Measurements from ENCODE around the gene IQSEC3.
"Not testable (repeated sequence)": the region's sequence is repeated elsewhere in the genome, so short reads cannot be mapped to it uniquely, and the experiment has no call there.

IQSEC3 gene

GRCh38 chr12:22530-23201, 43.9 kb upstream of the IQSEC3 start:
- no peaks in the 10 kb centered on the region for H3K27me3 Mint-ChIP-seq (ENCODE audit: low read depth, poor library complexity)
- no peak overlapping the region for H3K27ac Mint-ChIP-seq
- DNase-seq: no peak
- H3K4me1 Mint-ChIP-seq: no peaks in the 10 kb centered on the region
- peaks cover 6% of the 10 kb centered on the region for H3K36me3 Mint-ChIP-seq (ENCODE audit: low read depth)
- H3K4me3 Mint-ChIP-seq: no peak overlapping the region
- H3K9me3 Mint-ChIP-seq: no peaks in the 10 kb centered on the region
- no peak for TF ChIP-seq CTCF (IDR thresholded peaks at IDR 0.05)

GRCh38 chr12:27904-28303, 38.7 kb upstream of the IQSEC3 start:
- H3K9me3 Mint-ChIP-seq; H3K4me3 Mint-ChIP-seq; DNase-seq; H3K27me3 Mint-ChIP-seq (ENCODE audit: low read depth, poor library complexity); H3K36me3 Mint-ChIP-seq (ENCODE audit: low read depth); H3K27ac Mint-ChIP-seq; H3K4me1 Mint-ChIP-seq: not testable (repeated sequence)

- not testable (repeated sequence) for H3K36me3 Mint-ChIP-seq (ENCODE audit: low read depth); DNase-seq; H3K9me3 Mint-ChIP-seq; H3K4me1 Mint-ChIP-seq; H3K27ac Mint-ChIP-seq; H3K4me3 Mint-ChIP-seq
- H3K27me3 Mint-ChIP-seq (ENCODE audit: low read depth, poor library complexity): peaks cover 16% of the 10 kb centered on the region
Measured at GRCh38 chr12:38775-39174, 27.8 kb upstream of the IQSEC3 start.

- not testable (repeated sequence) for H3K4me1 Mint-ChIP-seq; H3K4me3 Mint-ChIP-seq; H3K27ac Mint-ChIP-seq; H3K36me3 Mint-ChIP-seq (ENCODE audit: low read depth); DNase-seq; H3K9me3 Mint-ChIP-seq
- peaks cover 23% of the 10 kb centered on the region for H3K27me3 Mint-ChIP-seq (ENCODE audit: low read depth, poor library complexity)
Measured at GRCh38 chr12:39555-40265, 26.9 kb upstream of the IQSEC3 start.

- not testable (repeated sequence) for H3K4me1 Mint-ChIP-seq; H3K4me3 Mint-ChIP-seq; H3K27ac Mint-ChIP-seq; H3K36me3 Mint-ChIP-seq (ENCODE audit: low read depth); DNase-seq; H3K9me3 Mint-ChIP-seq
- H3K27me3 Mint-ChIP-seq (ENCODE audit: low read depth, poor library complexity): peaks cover 41% of the 10 kb centered on the region
Measured at GRCh38 chr12:44352-44751, 22.2 kb upstream of the IQSEC3 start.

- H3K4me1 Mint-ChIP-seq; DNase-seq; H3K9me3 Mint-ChIP-seq; H3K36me3 Mint-ChIP-seq (ENCODE audit: low read depth); H3K4me3 Mint-ChIP-seq; H3K27ac Mint-ChIP-seq: not testable (repeated sequence)
- peaks cover 36% of the 10 kb centered on the region for H3K27me3 Mint-ChIP-seq (ENCODE audit: low read depth, poor library complexity)
Measured at GRCh38 chr12:45235-45990, 21.2 kb upstream of the IQSEC3 start.

GRCh38 chr12:45991-46358, 20.6 kb upstream of the IQSEC3 start:
- not testable (repeated sequence) for H3K9me3 Mint-ChIP-seq, DNase-seq

GRCh38 chr12:46542-46941, 20.0 kb upstream of the IQSEC3 start:
- H3K4me1 Mint-ChIP-seq; H3K36me3 Mint-ChIP-seq (ENCODE audit: low read depth); H3K4me3 Mint-ChIP-seq; H3K9me3 Mint-ChIP-seq; DNase-seq; H3K27ac Mint-ChIP-seq: not testable (repeated sequence)
- peaks cover 40% of the 10 kb centered on the region for H3K27me3 Mint-ChIP-seq (ENCODE audit: low read depth, poor library complexity)

More at GRCh38 chr12:45991-46358, 20.6 kb upstream of the IQSEC3 start:
- H3K27ac Mint-ChIP-seq; H3K36me3 Mint-ChIP-seq (ENCODE audit: low read depth); H3K4me3 Mint-ChIP-seq; H3K4me1 Mint-ChIP-seq: not testable (repeated sequence)
- peaks cover 38% of the 10 kb centered on the region for H3K27me3 Mint-ChIP-seq (ENCODE audit: low read depth, poor library complexity)

GRCh38 chr12:47699-48226, 18.8 kb upstream of the IQSEC3 start:
- H3K4me3 Mint-ChIP-seq; DNase-seq; H3K36me3 Mint-ChIP-seq (ENCODE audit: low read depth); H3K27ac Mint-ChIP-seq; H3K4me1 Mint-ChIP-seq; H3K9me3 Mint-ChIP-seq: not testable (repeated sequence)
- H3K27me3 Mint-ChIP-seq (ENCODE audit: low read depth, poor library complexity): peaks cover 51% of the 10 kb centered on the region

- not testable (repeated sequence) for H3K4me1 Mint-ChIP-seq; H3K36me3 Mint-ChIP-seq (ENCODE audit: low read depth); H3K9me3 Mint-ChIP-seq; DNase-seq; H3K27ac Mint-ChIP-seq; H3K4me3 Mint-ChIP-seq
- H3K27me3 Mint-ChIP-seq (ENCODE audit: low read depth, poor library complexity): peaks cover 57% of the 10 kb centered on the region
Measured at GRCh38 chr12:49149-49548, 17.4 kb upstream of the IQSEC3 start.

GRCh38 chr12:51087-51486, 15.5 kb upstream of the IQSEC3 start:
- not testable (repeated sequence) for H3K4me3 Mint-ChIP-seq, DNase-seq
- peaks cover 65% of the 10 kb centered on the region for H3K27me3 Mint-ChIP-seq (ENCODE audit: low read depth, poor library complexity)

GRCh38 chr12:51962-52361, 14.6 kb upstream of the IQSEC3 start:
- not testable (repeated sequence) for H3K9me3 Mint-ChIP-seq; DNase-seq; H3K36me3 Mint-ChIP-seq (ENCODE audit: low read depth); H3K4me1 Mint-ChIP-seq; H3K4me3 Mint-ChIP-seq; H3K27ac Mint-ChIP-seq
- H3K27me3 Mint-ChIP-seq (ENCODE audit: low read depth, poor library complexity): peaks cover 64% of the 10 kb centered on the region

More at GRCh38 chr12:51087-51486, 15.5 kb upstream of the IQSEC3 start:
- H3K36me3 Mint-ChIP-seq (ENCODE audit: low read depth); H3K4me1 Mint-ChIP-seq; H3K27ac Mint-ChIP-seq; H3K9me3 Mint-ChIP-seq: not testable (repeated sequence)
